Measurements from ENCODE around the gene CTSW. TPM values are rescaled to one million over a fixed set of nuclear protein-coding genes. Genes with fewer than 3 reads are reported as not detected.

CTSW gene
- total and polyA plus RNA-seq, 2 donors (not counting 1 experiment from before 2014, with no cell fraction given) = 0.84 to 4.6 TPM

DNA sequence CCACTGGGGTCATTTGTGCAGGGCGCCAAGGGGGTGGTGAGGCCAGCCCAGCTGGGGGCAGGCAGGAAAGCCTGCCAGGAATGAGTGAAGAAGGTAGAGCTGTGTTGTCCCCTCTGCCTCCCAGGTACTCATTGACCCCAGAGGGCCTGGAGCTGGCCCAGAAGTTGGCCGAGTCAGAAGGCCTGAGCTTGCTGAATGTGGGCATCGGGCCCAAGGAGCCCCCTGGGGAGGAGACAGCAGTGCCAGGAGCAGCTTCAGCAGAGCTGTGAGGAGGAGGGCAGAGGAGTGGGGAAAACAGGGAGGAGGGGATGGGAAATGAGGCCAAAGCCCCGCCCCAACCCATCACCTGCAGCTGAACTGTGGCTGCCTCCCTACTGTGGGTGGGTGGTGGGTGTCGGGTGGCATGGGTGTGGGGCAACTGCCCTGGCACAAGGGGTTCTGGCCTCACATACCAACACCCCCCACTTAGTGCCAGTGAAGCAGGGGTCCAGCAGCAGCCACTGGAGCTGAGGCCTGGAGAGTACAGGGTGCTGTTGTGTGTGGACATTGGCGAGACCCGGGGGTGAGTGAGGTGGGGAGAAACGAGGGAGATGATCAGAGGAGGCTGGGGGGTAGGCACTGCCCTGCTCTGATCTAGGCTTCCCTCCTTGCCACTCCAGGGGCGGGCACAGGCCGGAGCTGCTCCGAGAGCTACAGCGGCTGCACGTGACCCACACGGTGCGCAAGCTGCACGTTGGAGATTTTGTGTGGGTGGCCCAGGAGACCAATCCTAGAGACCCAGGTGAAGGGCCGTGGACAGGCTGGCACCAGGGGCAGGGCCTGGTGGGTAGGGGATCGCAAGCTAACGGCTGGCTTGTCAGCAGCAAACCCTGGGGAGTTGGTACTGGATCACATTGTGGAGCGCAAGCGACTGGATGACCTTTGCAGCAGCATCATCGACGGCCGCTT lies 16.4 kb upstream of the CTSW start:
- WGBS (ENCODE audit: insufficient coverage) = 99% methylated on average over 17 of the region's 24 CpGs
- peak; percentile 20 for DNase-seq
- no peak for ATAC-seq (ENCODE audit: low read depth)
- peaks cover 30% of the 10 kb centered on the region for H3K79me2 ChIP-seq (ENCODE audit: control insufficient read depth, insufficient read depth, low read length)
- CTCF ChIA-PET = interaction anchor here (1.1 to 8.6 kb wide), 2 partner anchors 10 to 24 kb away, joined by 3 to 244 read pairs; partner anchors contain the start of genes CCDC85B and FIBP
- Mint-ChIP-seq H3K27ac (no peak overlapping the region), H3K9me3 (ENCODE audit: insufficient read depth) (no peaks in the 10 kb centered on the region), H3K27me3 (no peaks in the 10 kb centered on the region), H3K4me3 (no peak overlapping the region), H3K4me1 (peaks cover 27% of the 10 kb centered on the region)
- peaks cover 34% of the 10 kb centered on the region for H4K20me1 ChIP-seq (ENCODE audit: control insufficient read depth, insufficient read depth, low read length, poor library complexity, severe bottlenecking)
- no peaks in the 10 kb centered on the region for H3K27me3 ChIP-seq (replicated peaks in 1 of 4; ENCODE audit: control extremely low read depth in 1 of 4, control insufficient read depth in 3 of 4, insufficient read depth in 4 of 4, low read length in 3 of 4)
- no peak overlapping the region for H3K4me2 ChIP-seq (replicated peaks; ENCODE audit: low read depth, low read length, poor library complexity, severe bottlenecking)
- POLR2A ChIA-PET = no interaction called here
- H3K4me1 ChIP-seq (ENCODE audit: control insufficient read depth in 2 of 2, insufficient read depth in 2 of 2, low read length in 2 of 2) = peaks cover 16 to 33% of the 10 kb centered on the region in 2 donors
- no peak overlapping the region for H2AFZ ChIP-seq (ENCODE audit: insufficient read depth, low read depth, low read length, poor library complexity, severe bottlenecking)
- H3K9me3 ChIP-seq (ENCODE audit: control extremely low read depth in 1 of 3, control insufficient read depth in 2 of 3, insufficient read depth in 1 of 3, low read length in 2 of 3) = no peaks in the 10 kb centered on the region
- no peak overlapping the region for H3K4me3 ChIP-seq (ENCODE audit: control extremely low read depth in 1 of 5, extremely low read depth in 1 of 5, insufficient read depth in 1 of 5, low read depth in 2 of 5, low read length in 4 of 5)
- TF ChIP-seq EZH2 (IDR thresholded peaks at IDR 0.05; ENCODE audit: borderline replicate concordance, insufficient read depth, low read depth, low read length, poor library complexity, severe bottlenecking) = no peak
- TF ChIP-seq, protein P1, sequence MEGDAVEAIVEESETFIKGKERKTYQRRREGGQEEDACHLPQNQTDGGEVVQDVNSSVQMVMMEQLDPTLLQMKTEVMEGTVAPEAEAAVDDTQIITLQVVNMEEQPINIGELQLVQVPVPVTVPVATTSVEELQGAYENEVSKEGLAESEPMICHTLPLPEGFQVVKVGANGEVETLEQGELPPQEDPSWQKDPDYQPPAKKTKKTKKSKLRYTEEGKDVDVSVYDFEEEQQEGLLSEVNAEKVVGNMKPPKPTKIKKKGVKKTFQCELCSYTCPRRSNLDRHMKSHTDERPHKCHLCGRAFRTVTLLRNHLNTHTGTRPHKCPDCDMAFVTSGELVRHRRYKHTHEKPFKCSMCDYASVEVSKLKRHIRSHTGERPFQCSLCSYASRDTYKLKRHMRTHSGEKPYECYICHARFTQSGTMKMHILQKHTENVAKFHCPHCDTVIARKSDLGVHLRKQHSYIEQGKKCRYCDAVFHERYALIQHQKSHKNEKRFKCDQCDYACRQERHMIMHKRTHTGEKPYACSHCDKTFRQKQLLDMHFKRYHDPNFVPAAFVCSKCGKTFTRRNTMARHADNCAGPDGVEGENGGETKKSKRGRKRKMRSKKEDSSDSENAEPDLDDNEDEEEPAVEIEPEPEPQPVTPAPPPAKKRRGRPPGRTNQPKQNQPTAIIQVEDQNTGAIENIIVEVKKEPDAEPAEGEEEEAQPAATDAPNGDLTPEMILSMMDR (IDR thresholded peaks at IDR 0.05) = no peak
- intact Hi-C loops (cut with micrococcal nuclease) = no loop called here
- H3K27ac ChIP-seq (ENCODE audit: low read length in 2 of 2) = no peak overlapping the region
- peaks cover 0 to 52% of the 10 kb centered on the region in 2 experiments for H3K36me3 ChIP-seq (replicated peaks in 1 of 2; ENCODE audit: control extremely low read depth in 1 of 2, control insufficient read depth in 1 of 2, extremely low read depth in 1 of 2, insufficient read depth in 2 of 2, low read length in 1 of 2)
- H3K9ac ChIP-seq (ENCODE audit: low read length) = no peak overlapping the region

Measured in B cell (primary cell).